AG04449 (cell line): ENCODE measurements around the gene ZNF774.

Experiments
- CTCF ChIA-PET: fragments of 350-600 bp; formaldehyde crosslinking; extraction: SDS; loops from one replicate; lab custom pipeline; 2021; ENCODE audit warnings: antibody characterized with exemption; lab: Yijun Ruan, JAX
- POLR2A ChIA-PET: fragments of 400-600, 350-600 bp; formaldehyde crosslinking; extraction: SDS; loops from one replicate; lab custom pipeline; 2020; ENCODE audit warnings: antibody characterized with exemption, inconsistent platforms; lab: Yijun Ruan, JAX
- DNase-seq: peaks from one replicate; pipeline ENCODE4 v3.0.0-alpha.2; 2010; ENCODE audit warnings: low read depth, low spot score
- H3K4me3 ChIP-seq: 2 replicates; pipeline ENCODE4 v1.5.1; 2011; ENCODE audit warnings: low read depth, mild to moderate bottlenecking, control low read depth, low read length
- TF ChIP-seq, protein P1 (sequence below): IDR thresholded peaks from one replicate; pipeline ENCODE4 v1.5.1; 2011; ENCODE audit warnings: mild to moderate bottlenecking, moderate library complexity, low read length, control low read depth, inconsistent platforms; ENCODE audit not compliant: insufficient read depth; ENCODE audit errors: missing control alignments

ZNF774 gene

DNA sequence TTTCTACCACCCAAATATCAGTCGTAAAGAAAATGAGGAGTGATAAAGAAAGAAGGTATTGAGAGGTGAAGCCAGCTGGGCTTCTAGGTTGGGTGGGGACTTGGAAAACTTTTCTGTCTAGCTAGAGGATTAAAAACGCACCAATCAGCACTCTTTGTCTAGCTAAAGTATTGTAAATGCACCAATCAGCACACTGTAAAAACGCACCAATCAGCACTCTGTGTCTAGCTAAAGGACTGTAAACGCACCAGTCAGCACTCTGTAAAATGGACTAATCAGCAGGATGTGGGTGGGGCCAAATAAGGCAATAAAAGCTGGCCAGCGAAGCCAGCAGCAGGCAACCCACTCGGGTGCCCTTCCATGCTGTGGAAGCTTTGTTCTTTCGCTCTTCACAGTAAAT is 23.0 kb downstream of the ZNF774 start:
- no peak for DNase-seq
- no peak overlapping the region for H3K4me3 ChIP-seq
- ChIA-PET CTCF (interaction anchor here (1.0 to 1.7 kb wide), 2 partner anchors 55 to 107 kb away, joined by 3 to 4 read pairs; no protein-coding TSS in a partner anchor), POLR2A (interaction anchor here (1.3 kb wide), 1 partner anchor 13 kb away, joined by 6 read pairs; the partner anchor contains the start of gene IQGAP1)
- TF ChIP-seq, protein P1, sequence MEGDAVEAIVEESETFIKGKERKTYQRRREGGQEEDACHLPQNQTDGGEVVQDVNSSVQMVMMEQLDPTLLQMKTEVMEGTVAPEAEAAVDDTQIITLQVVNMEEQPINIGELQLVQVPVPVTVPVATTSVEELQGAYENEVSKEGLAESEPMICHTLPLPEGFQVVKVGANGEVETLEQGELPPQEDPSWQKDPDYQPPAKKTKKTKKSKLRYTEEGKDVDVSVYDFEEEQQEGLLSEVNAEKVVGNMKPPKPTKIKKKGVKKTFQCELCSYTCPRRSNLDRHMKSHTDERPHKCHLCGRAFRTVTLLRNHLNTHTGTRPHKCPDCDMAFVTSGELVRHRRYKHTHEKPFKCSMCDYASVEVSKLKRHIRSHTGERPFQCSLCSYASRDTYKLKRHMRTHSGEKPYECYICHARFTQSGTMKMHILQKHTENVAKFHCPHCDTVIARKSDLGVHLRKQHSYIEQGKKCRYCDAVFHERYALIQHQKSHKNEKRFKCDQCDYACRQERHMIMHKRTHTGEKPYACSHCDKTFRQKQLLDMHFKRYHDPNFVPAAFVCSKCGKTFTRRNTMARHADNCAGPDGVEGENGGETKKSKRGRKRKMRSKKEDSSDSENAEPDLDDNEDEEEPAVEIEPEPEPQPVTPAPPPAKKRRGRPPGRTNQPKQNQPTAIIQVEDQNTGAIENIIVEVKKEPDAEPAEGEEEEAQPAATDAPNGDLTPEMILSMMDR: no peak

- TF ChIP-seq, protein P1: no peak
- no peak for DNase-seq
- CTCF ChIA-PET: interaction anchor here (0.7 to 2.7 kb wide), 2 partner anchors 14 to 324 kb away, joined by 3 to 8 read pairs; no protein-coding TSS in a partner anchor
- POLR2A ChIA-PET: no interaction called here
- no peak overlapping the region for H3K4me3 ChIP-seq
Measured at GRCh38 chr15:90376789-90377188, 24.7 kb downstream of the ZNF774 start.

GRCh38 chr15:90379263-90379662 is 27.2 kb downstream of the ZNF774 start:
- no peak for DNase-seq
- TF ChIP-seq, protein P1: no peak
- no peak overlapping the region for H3K4me3 ChIP-seq
- ChIA-PET CTCF (no interaction called here), POLR2A (no interaction called here)

DNA sequence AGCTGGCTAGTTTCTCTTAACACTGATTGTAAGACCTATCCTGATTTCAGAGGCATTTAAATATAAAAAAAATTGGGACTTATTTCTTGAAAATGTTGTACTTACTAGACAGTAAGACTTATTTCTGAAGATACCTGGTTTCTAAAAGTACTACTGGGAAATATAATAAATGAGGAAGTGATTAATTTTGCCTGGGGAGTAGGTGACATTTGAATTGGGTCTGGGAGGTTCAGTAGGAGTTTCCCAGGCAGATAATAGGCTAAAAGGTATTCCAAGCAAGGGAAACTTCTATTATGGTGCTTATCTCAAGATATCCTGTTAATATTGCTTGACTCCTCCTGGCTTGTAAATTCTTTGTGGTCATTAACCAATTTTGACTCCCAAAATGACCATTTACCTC is 29.4 kb downstream of the ZNF774 start:
- DNase-seq: no peak
- TF ChIP-seq, protein P1: no peak
- POLR2A ChIA-PET: no interaction called here
- CTCF ChIA-PET: interaction anchor here (1.4 kb wide), 1 partner anchor 8 kb away, joined by 3 read pairs; no protein-coding TSS in a partner anchor
- no peak overlapping the region for H3K4me3 ChIP-seq

- DNase-seq: no peak
- CTCF ChIA-PET: interaction anchor here (1.4 to 1.7 kb wide), 2 partner anchors 8 to 100 kb away, joined by 3 to 5 read pairs; no protein-coding TSS in a partner anchor
- TF ChIP-seq, protein P1: no peak
- no peak overlapping the region for H3K4me3 ChIP-seq
- POLR2A ChIA-PET: no interaction called here
Measured at GRCh38 chr15:90382320-90382719, 30.2 kb downstream of the ZNF774 start.

DNA sequence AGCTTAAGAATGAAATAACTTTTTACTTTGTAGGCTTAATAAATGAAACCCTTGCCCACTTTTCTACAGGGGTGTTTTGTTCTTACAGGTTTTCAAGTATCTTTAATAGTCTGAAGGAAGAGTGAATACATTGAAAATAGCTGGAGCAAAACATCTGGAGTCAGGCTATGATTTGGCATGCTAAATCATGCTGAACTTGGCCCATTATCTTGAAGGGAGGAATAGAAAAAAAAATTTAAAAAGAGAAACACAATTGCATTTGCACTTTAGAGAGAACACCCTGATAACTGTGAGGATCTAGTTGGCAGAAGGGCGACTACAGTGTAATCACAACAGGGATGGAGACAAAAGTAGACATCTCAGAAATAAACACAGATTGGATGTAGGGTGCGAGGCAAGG is 34.1 kb downstream of the ZNF774 start:
- no peak overlapping the region for H3K4me3 ChIP-seq
- TF ChIP-seq, protein P1: no peak
- DNase-seq: no peak
- ChIA-PET POLR2A (no interaction called here), CTCF (no interaction called here)
